GM12891 (cell line): ENCODE measurements around the gene IGF2.
"Not testable (repeated sequence)": the region's sequence is repeated elsewhere in the genome, so short reads cannot be mapped to it uniquely, and the experiment has no call there.

Source experiments
- DNase-seq: peaks from one replicate; pipeline ENCODE4 v3.0.0; 2011; ENCODE audit warnings: low spot score; ENCODE audit not compliant: insufficient read length
- FAIRE-seq: peaks from 2 replicates; lab custom pipeline; 2011; peaks lifted over from hg19 to GRCh38; lab: Jason Lieb, UNC
- PAX5 ChIP-seq: IDR thresholded peaks from 2 replicates; pipeline ENCODE4 v1.6.1; 2011; ENCODE audit warnings: low read length, moderate library complexity, mild to moderate bottlenecking; ENCODE audit not compliant: insufficient read depth, severe bottlenecking
- POLR2A ChIP-seq: IDR thresholded peaks from 2 replicates; pipeline ENCODE4 v1.6.1; 2011; ENCODE audit warnings: low read depth, low read length, control low read depth
- POLR2AphosphoS5 ChIP-seq: IDR thresholded peaks from 2 replicates; pipeline ENCODE4 v1.6.1; 2011; ENCODE audit warnings: low read depth, low read length, control low read depth
- POU2F2 ChIP-seq: IDR thresholded peaks from 2 replicates; pipeline ENCODE4 v1.6.1; 2011; ENCODE audit warnings: low read depth, mild to moderate bottlenecking, control low read depth, low read length, moderate library complexity
- SPI1 ChIP-seq: IDR thresholded peaks from 2 replicates; pipeline ENCODE4 v1.6.1; 2011; ENCODE audit warnings: low read depth, low read length, control low read depth
- TAF1 ChIP-seq: IDR thresholded peaks from 2 replicates; pipeline ENCODE4 v1.6.1; 2011; ENCODE audit warnings: low read depth, low read length, control low read depth

IGF2 gene

DNA sequence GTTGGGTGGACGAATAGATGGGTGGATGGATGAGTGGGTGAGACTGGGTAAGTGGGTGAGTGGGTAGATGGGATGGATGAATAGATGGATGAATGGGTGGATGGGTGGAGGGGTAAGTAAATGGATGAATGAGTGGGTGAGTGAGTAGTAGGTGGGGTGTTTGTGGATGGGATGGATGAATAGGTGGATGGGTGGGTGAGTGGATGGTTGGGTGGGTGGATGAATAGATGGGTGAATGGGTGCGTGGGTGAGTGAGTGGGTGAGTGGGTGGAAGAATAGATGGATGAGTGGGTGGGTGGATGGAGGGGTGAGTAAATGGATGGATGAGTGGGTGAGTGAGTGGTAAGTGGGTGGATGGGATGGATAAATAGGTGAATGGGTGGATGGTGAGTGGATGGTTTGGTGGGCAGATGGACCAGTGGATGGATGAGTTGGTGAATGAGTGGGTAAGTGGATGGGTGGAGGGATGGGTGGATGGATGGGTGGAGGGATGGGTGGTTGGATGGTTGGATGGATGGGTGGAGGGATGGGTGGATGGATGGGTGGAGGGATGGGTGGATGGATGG lies 12.6 kb downstream of the IGF2 start:
- FAIRE-seq (no peak), DNase-seq (no peak)
- TF ChIP-seq SPI1, result no peak
- no peak for TF ChIP-seq POLR2A
- TF ChIP-seq PAX5, result no peak
- TF ChIP-seq POU2F2, result no peak
- TF ChIP-seq POLR2AphosphoS5, result no peak
- TF ChIP-seq TAF1, result no peak

DNA sequence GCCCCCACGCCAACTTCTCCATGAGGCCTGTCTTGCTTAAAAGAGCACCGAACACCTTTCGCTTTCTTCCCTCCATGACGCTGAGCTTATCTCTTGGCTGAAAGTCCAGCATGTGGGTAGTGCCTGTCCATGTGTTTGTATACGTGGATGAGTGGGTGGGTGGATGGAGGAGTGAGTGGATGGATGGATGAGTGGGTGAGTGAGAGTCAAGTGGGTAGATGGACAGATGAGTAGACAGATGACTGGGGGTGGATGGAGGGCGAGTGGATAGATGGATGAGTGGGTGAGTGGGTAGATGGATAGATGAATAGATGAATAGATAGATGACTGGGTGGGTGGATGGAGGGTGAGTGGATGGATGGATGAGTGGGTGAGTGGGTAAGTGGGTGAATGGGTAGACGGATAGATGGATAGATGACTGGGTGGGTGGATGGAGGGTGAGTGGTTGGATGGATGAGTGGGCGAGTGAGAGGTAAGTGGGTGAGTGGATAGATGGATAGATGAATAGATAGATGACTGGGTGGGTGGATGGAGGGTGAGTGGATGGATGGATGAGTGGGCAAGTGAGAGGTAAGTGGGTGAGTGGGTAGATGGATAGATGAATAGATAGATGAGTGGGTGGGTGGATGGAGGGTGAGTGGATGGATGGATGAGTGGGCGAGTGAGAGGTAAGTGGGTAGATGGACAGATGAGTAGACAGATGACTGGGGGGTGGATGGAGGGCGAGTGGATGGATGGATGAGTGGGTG lies 14.3 kb downstream of the IGF2 start:
- DNase-seq, FAIRE-seq: not testable (repeated sequence)

DNA sequence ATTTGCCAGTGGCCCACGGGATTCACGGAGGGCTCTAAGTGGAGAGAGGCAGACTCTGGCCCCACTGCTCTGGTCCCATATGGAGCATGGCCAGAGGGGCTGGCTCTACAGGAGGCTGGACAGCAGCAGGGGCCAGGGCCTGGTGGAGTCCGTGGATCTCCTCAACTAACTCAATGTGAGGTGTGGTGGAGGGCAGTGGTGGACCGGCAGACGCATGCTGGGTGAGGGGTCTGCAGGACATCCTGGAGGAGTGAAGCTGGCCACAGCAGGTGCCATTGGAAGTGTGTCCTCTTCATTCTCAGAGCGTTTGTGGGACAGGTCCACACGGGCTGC lies 15.6 kb downstream of the IGF2 start:
- FAIRE-seq (no peak), DNase-seq (no peak)
- TF ChIP-seq POLR2AphosphoS5 (no peak), PAX5 (no peak), POLR2A (no peak), POU2F2 (no peak), TAF1 (no peak), SPI1 (no peak)

DNA sequence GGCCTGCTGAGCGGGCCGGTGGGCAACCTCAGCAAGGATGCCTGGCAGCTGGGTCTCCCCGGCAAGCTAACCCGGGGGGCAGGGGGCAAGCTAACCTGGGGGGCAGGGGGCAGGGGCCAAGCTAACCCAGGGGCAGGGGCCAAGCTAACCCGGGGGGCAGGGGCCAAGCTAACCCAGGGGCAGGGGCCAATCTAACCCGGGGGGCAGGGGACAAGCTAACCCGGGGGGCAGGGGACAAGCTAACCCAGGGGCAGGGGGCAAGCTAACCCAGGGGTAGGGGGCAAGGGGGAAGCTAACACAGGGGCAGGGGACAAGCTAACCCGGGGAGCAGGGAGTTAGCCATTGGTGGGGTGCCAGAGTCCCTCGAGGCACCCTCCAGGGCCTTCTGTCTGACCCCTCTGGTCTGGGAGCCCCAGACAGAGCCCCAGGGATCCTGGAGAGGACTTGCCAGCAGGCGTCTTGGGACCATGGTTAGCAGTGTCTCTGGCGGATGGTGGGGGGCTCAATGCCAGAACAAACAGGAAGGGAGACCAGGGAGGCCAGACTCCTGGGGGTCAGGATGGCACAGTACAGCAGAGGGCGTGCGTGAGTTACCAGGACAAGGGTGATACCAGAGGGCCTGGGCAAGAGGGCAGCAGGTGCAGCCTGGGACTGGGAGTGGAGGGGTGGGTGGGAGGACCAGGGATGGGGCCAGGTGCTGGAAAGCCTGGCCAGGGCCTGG lies 16.1 kb downstream of the IGF2 start:
- no peak for FAIRE-seq

DNA sequence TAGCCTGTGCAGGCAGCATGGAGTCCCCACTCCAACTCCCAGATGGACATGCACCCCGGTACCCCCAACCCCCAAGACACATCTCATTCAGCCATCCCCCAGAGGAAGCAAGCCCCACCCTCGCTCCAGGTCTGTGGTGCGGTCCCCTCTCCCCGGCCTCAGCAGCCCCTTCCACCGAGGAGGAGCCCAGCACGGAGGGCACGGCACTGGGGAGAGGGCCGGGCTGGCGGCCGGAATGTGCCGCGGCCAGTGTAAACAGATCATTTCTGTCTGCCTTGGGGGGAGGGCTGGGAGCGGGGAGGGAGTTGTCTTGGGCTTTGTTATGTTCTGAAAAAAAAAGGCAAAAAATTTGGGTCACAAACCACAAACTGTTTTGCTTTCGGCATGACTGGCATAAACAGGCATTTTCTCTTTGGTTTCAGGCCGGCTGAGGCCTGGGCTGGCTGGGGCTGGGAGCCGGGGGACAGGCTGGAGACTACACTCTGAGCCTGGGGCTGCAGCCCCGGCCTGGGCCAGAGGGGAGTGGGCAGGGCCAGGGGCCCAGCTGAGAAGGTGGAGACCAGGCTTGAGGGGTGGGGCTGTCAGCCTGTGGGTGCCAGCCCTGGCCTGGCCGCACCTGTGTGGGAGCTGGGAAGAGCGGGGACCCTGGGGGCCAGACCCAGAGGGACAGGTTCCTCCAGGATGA lies 16.8 kb downstream of the IGF2 start:
- TF ChIP-seq POLR2AphosphoS5 (no peak), TAF1 (no peak), SPI1 (no peak), POLR2A (no peak), PAX5 (no peak), POU2F2 (no peak)
- FAIRE-seq, result no peak
- no peak for DNase-seq

More for the DNA sequence above, 16.1 kb downstream of the IGF2 start:
- TF ChIP-seq POLR2AphosphoS5, result no peak
- no peak for TF ChIP-seq SPI1
- TF ChIP-seq PAX5, result no peak
- no peak for DNase-seq

DNA sequence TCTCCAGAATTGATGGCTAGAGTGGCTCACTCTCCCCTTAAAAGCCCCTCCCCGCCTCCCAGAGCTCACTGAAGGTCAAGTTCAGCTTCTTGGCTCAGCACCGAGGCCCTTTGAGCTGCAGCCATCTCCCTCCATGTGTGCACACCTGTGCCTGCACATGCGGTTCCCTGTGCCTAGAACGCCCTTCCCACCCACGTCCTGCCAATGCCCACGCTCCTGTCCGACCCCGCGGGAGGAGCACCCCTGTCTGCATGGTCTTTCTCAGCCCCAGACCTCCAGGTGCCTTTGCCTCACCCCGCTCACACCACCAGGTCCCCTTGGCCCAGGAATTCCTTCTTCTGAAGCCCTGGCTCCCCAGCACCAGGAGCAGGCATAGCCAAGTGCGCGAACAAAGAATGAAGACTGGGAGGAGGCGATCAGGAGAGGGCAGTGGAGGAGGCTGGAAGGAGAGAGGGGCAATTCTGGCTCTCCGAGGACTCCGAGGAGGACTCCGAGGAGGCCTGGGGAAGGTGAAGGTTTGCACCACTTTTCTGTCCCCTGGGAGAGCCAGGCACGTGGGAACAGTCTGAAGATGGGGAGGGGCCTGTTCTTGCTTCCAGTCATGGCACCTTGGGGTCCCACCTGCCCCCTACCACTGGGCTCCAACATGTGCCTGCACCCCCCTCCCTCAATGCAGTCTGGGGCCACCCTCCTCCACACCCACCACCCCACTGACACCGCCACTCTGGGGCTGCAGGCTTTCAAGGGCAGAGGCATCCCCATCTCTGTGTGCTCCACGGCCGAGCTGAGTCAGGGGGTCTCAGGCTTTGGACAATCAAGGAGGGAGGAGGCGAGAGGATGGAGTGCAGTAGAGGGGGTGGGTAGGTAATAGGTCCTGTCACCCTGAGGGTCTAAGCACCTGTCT lies 17.7 kb downstream of the IGF2 start:
- DNase-seq (no peak), FAIRE-seq (no peak)
- TF ChIP-seq SPI1 (no peak), POLR2A (no peak), PAX5 (no peak), TAF1 (no peak), POLR2AphosphoS5 (no peak), POU2F2 (no peak)

DNA sequence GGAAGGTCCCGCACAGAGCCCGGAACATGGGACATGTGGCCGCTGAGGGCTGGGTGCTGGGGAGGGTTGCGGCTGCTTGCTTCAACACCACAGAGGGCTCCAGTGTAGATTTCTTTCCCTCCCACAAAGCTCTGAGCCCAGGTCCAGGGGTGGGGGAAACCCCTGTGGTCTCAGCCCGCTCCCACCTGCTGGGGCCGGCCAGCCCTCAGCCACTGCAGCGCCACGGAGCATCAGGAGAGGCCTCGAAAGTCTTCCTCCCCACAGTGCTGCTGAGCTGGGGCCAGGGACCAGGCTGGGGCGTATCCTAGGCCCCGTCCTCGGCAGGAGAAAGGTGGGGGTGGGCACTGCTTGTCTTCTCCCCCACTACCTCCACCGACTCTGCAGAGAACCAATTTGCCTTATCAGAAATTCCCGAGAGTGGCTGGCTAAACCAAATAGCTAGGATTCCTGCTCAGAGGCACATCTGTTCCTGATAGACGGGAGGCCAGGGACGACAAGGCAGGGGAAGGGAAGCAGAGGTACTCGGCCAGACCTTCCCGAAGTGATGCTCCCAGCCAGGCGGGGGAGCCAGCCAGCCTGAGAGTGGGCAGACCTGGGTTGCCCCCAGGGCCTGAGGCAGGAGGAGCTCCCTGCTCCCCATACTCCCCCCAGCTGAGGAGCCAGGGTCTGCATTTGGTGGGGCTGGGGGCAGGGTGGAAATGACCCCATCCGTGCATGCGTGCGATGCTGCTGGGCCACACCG lies 18.7 kb downstream of the IGF2 start:
- FAIRE-seq, result no peak
- TF ChIP-seq SPI1, result no peak
- no peak for TF ChIP-seq POLR2A
- no peak for TF ChIP-seq PAX5
- no peak for TF ChIP-seq POU2F2
- no peak for TF ChIP-seq POLR2AphosphoS5
- TF ChIP-seq TAF1, result no peak
- no peak for DNase-seq

DNA sequence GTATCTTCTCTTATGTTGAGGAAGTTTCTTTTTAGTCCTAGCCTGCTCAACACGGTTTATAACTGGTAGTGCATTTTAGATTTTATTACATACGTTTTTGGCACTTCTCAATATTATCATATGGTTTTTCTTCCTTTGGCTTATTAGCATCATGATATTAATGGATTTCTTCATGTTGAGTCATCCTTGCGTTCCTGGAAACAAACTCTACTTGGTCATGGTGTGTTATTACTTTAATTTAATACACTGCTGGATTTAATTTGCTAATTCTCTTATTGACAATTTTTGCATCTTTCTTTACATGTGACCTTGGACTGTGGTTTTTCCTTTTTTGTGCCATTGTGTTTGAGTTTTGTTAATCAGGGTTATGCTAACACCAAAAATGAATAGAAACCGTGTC lies 20.5 kb downstream of the IGF2 start:
- FAIRE-seq, result no peak
- DNase-seq, result no peak
- TF ChIP-seq POLR2A (no peak), PAX5 (no peak), TAF1 (no peak), SPI1 (no peak), POLR2AphosphoS5 (no peak), POU2F2 (no peak)

DNA sequence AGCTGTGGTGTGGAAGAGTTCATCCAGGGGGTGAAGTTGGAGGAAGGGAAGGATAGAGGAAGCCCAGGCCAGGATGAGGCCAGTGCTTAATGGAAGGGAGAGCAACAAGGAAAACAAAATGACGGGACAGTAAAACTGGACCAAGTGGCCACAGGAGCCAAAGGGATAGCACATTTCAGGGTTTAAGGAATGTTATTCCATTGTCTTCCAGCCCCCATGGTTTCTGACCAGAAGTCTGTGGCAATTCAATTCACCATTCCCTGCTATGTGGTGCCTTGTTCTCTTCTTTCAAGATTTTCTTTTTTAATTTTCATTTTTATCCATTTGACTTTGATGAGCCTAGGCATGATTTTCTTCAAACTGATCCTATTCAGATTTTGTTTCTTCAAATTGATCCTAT lies 22.5 kb downstream of the IGF2 start:
- no peak for DNase-seq
- TF ChIP-seq SPI1 (no peak), POU2F2 (no peak), POLR2A (no peak), POLR2AphosphoS5 (no peak), TAF1 (no peak), PAX5 (no peak)
- FAIRE-seq, result no peak
